GM23248 (cell line): ENCODE results near the gene PZP. TPM values are rescaled to one million over a fixed set of nuclear protein-coding genes. Genes with fewer than 3 reads are reported as not detected.
"Not testable (repeated sequence)": the region's sequence is repeated elsewhere in the genome, so short reads cannot be mapped to it uniquely, and the experiment has no call there.

ENCODE experiments used
- DNase-seq: peaks from one replicate; pipeline ENCODE4 v3.0.0-alpha.2; 2015
- H2AFZ ChIP-seq: fragments of 200-600 bp; sonication (generic); 2 replicates; pipeline ENCODE4 v1.6.1; 2016; ENCODE audit warnings: antibody characterized with exemption
- H3F3A ChIP-seq: fragments of 200-600 bp; sonication (generic); 2 replicates; pipeline ENCODE4 v1.6.1; 2016; ENCODE audit warnings: mild to moderate bottlenecking, antibody characterized with exemption, mixed run types; ENCODE audit not compliant: insufficient read depth
- H3K27ac ChIP-seq: fragments of 200-600 bp; sonication (generic); 2 replicates; pipeline ENCODE4 v1.5.1; 2016; ENCODE audit warnings: mild to moderate bottlenecking
- H3K27me3 ChIP-seq: fragments of 200-600 bp; sonication (generic); replicated peaks from 2 replicates; pipeline ENCODE4 v1.6.1; 2016; ENCODE audit warnings: mild to moderate bottlenecking; ENCODE audit not compliant: insufficient read depth
- H3K36me3 ChIP-seq: fragments of 200-600 bp; sonication (generic); 2 replicates; pipeline ENCODE4 v1.6.1; 2016; ENCODE audit warnings: low read depth, mild to moderate bottlenecking
- H3K4me1 ChIP-seq: fragments of 200-600 bp; sonication (generic); 2 replicates; pipeline ENCODE4 v1.6.1; 2016; ENCODE audit warnings: mild to moderate bottlenecking; ENCODE audit not compliant: insufficient read depth
- H3K4me2 ChIP-seq: fragments of 200-600 bp; sonication (generic); one replicate; pipeline ENCODE4 v1.6.1; 2016; ENCODE audit warnings: mild to moderate bottlenecking; ENCODE audit not compliant: unreplicated experiment
- H3K4me3 ChIP-seq: fragments of 200-600 bp; sonication (generic); 2 replicates; pipeline ENCODE4 v1.5.1; 2016; ENCODE audit warnings: mild to moderate bottlenecking
- H3K79me2 ChIP-seq: fragments of 200-600 bp; sonication (generic); 2 replicates; pipeline ENCODE4 v1.6.1; 2016; ENCODE audit warnings: mild to moderate bottlenecking; ENCODE audit not compliant: insufficient read depth
- H3K9ac ChIP-seq: fragments of 200-600 bp; sonication (generic); 2 replicates; pipeline ENCODE4 v1.6.1; 2016; ENCODE audit warnings: mild to moderate bottlenecking
- H3K9me2 ChIP-seq: fragments of 200-600 bp; sonication (generic); 2 replicates; pipeline ENCODE4 v1.6.1; 2016; ENCODE audit warnings: mixed run types, mild to moderate bottlenecking, moderate library complexity; ENCODE audit not compliant: insufficient read depth
- H3K9me3 ChIP-seq: fragments of 200-600 bp; sonication (generic); one replicate; pipeline ENCODE4 v1.6.1; 2017; ENCODE audit warnings: low read depth
- H4K20me1 ChIP-seq: fragments of 200-600 bp; sonication (generic); 2 replicates; pipeline ENCODE4 v1.6.0; 2016; ENCODE audit not compliant: insufficient read depth
- EZH2 ChIP-seq: fragments of 200-600 bp; sonication (generic); IDR thresholded peaks from 2 replicates; pipeline ENCODE4 v1.6.1; 2018; ENCODE audit warnings: antibody characterized with exemption, mild to moderate bottlenecking; ENCODE audit not compliant: insufficient read depth, poor library complexity, severe bottlenecking
- EZH2phosphoT487 ChIP-seq: fragments of 200-600 bp; sonication (generic); IDR thresholded peaks from 2 replicates; pipeline ENCODE4 v1.6.1; 2018; ENCODE audit warnings: antibody characterized with exemption, moderate library complexity, mild to moderate bottlenecking, low read depth; ENCODE audit not compliant: insufficient read depth
- WGBS, 2 experiments: methylation state at CpG; one replicate each; pipeline ENCODE4 v1.1.6; 2015 to 2017; ENCODE audit warnings: low lambda C conversion rate in 2 of 2, low coverage in 1 of 2; ENCODE audit errors: missing lambda C conversion rate in 2 of 2; 5-methylcytosine and 5-hydroxymethylcytosine counted together
- in situ Hi-C: fragments of 300-500 bp; cut with MboI; formaldehyde crosslinking; loops from 2 replicates; pipeline ENCODE4 v1.15.0; 2020
- polyA plus RNA-seq: library from polyadenylated mRNA; unstranded; fragments of >200 nt; fragmentation: Nextera tagmentation; extraction: Ambion mirVana; gene quantifications from 2 replicates; pipeline ENCODE4 v1.2.1, GENCODE V29; 2016
- total RNA-seq: library from RNA; depleted of rRNA; stranded (reverse); fragments of >200 nt; shearing (Covaris generic); gene quantifications from 2 replicates; pipeline ENCODE4 v1.2.3, GENCODE V29; 2014

Gene PZP
- total and polyA plus RNA-seq, 2 experiments from 2014 or later, result not detected

DNA sequence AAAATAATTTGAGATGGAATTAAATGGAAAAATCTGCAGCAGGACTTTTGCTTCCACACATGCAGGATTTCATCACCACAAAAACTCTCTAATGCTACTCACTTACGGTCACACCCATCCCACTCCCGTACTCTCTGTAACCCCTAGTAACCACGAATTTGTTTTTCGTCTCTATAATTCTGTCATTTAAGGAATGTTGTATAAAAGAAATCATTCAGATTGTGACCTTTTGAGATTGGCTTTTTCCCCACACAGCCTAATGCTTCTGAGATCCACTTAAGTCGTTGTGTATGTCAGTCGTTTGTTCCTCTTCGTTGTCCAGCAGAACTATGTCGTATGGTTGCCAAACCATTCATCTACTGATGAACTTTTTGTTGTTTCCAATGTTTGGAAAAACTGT is 19.8 kb upstream of the PZP start:
- Histone ChIP-seq H3K27ac (no peak overlapping the region), H3K9me3 (no peaks in the 10 kb centered on the region), H3K36me3 (no peaks in the 10 kb centered on the region), H4K20me1 (no peaks in the 10 kb centered on the region), H3F3A (no peaks in the 10 kb centered on the region), H2AFZ (no peak overlapping the region), H3K4me1 (no peaks in the 10 kb centered on the region), H3K27me3 (peaks cover under 1% of the 10 kb centered on the region; the same call in 1 of the 2 replicates), H3K4me3 (no peak overlapping the region), H3K79me2 (no peaks in the 10 kb centered on the region), H3K4me2 (no peak overlapping the region), H3K9me2 (no peaks in the 10 kb centered on the region), H3K9ac (no peak overlapping the region)
- DNase-seq, result peak; percentile 3
- in situ Hi-C loops, result no loop called here
- WGBS, 2 experiments, result 3 to 4% methylated on average over 8 of the region's 8 CpGs
- TF ChIP-seq EZH2, result no peak
- TF ChIP-seq EZH2phosphoT487, result no peak

GRCh38 chr12:9223830-9224229 is 15.6 kb upstream of the PZP start:
- 44 to 50% methylated on average over 2 of the region's 2 CpGs for WGBS, 2 experiments
- Histone ChIP-seq H4K20me1 (no peaks in the 10 kb centered on the region), H3K27ac (no peak overlapping the region), H3F3A (no peaks in the 10 kb centered on the region), H3K79me2 (no peaks in the 10 kb centered on the region), H3K9ac (no peak overlapping the region), H3K4me2 (no peak overlapping the region), H3K9me2 (no peaks in the 10 kb centered on the region), H3K36me3 (no peaks in the 10 kb centered on the region), H3K4me1 (no peaks in the 10 kb centered on the region), H3K4me3 (no peak overlapping the region), H2AFZ (no peak overlapping the region), H3K9me3 (no peaks in the 10 kb centered on the region), H3K27me3 (no peaks in the 10 kb centered on the region; the same call in 1 of the 2 replicates)
- in situ Hi-C loops, result no loop called here
- TF ChIP-seq EZH2phosphoT487 (no peak), EZH2 (no peak)
- no peak for DNase-seq

GRCh38 chr12:9221483-9221882 is 13.3 kb upstream of the PZP start:
- Histone ChIP-seq H4K20me1 (no peaks in the 10 kb centered on the region), H3K4me3 (no peak overlapping the region), H3K36me3 (no peaks in the 10 kb centered on the region), H3K79me2 (no peaks in the 10 kb centered on the region), H3K27me3 (no peaks in the 10 kb centered on the region), H3K27ac (no peak overlapping the region), H3K9me3 (no peaks in the 10 kb centered on the region), H3F3A (no peaks in the 10 kb centered on the region), H3K4me2 (no peak overlapping the region), H3K4me1 (no peaks in the 10 kb centered on the region), H3K9me2 (no peaks in the 10 kb centered on the region), H2AFZ (no peak overlapping the region), H3K9ac (no peak overlapping the region)
- no peak for DNase-seq
- in situ Hi-C loops, result no loop called here
- WGBS, 2 experiments, result 0 to 2% methylated on average over 1 of the region's 1 CpG
- TF ChIP-seq EZH2, result no peak
- TF ChIP-seq EZH2phosphoT487, result no peak

- in situ Hi-C loops, H3K79me2 ChIP-seq, H3K4me3 ChIP-seq, H3K4me1 ChIP-seq, H3K27ac ChIP-seq, H3K36me3 ChIP-seq, H3K9me3 ChIP-seq, H3K9ac ChIP-seq, H3K9me2 ChIP-seq, H4K20me1 ChIP-seq, H3K27me3 ChIP-seq, H2AFZ ChIP-seq, DNase-seq, H3F3A ChIP-seq, H3K4me2 ChIP-seq: not testable (repeated sequence)
- 41 to 56% methylated on average over 4 to 9 of the region's 9 CpGs for WGBS, 2 experiments
These were observed 12.8 kb upstream of the PZP start for GRCh38 chr12:9221011-9221410.

DNA sequence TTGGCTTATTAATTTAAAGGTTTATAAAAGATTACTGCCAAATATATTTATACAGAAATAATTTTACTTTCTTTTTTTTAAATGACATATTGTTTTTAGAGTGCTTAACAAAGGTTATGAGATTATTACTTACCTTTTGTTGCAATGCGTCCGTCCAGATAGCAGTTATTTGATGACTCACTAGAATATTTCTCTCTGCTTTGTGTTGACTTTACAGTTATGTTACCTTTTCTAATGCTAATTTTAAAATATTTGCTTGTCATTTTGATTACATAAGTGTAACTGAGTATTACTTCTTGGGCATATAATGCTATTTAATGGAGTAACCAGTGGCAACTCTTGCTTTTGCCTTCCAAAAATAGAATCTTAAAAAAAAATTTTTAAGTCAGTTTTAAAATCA is 6.3 kb upstream of the PZP start:
- TF ChIP-seq EZH2phosphoT487, result no peak
- no peak for TF ChIP-seq EZH2
- DNase-seq, result no peak
- Histone ChIP-seq H3K4me3 (no peak overlapping the region), H4K20me1 (no peaks in the 10 kb centered on the region), H3K4me1 (no peaks in the 10 kb centered on the region), H3K9me3 (no peaks in the 10 kb centered on the region), H3K9ac (no peak overlapping the region), H3K4me2 (no peak overlapping the region), H3K27ac (no peak overlapping the region), H2AFZ (no peak overlapping the region), H3F3A (no peaks in the 10 kb centered on the region), H3K36me3 (no peaks in the 10 kb centered on the region), H3K79me2 (no peaks in the 10 kb centered on the region), H3K9me2 (no peaks in the 10 kb centered on the region; the same call in 1 of the 2 replicates), H3K27me3 (no peaks in the 10 kb centered on the region)
- 78 to 84% methylated on average over 2 of the region's 2 CpGs for WGBS, 2 experiments
- in situ Hi-C loops, result no loop called here
